Neural cell (in vitro differentiated cells): ENCODE results near the gene MGST1. TPM values are rescaled to one million over a fixed set of nuclear protein-coding genes. Genes with fewer than 3 reads are reported as not detected.

Experiments
- H2AFZ ChIP-seq: fragments of 200-600, 300-800 bp; sonication (generic), shearing (Covaris generic); 2 replicates; pipeline ENCODE4 v1.6.0; 2014; ENCODE audit warnings: low read depth, mild to moderate bottlenecking, antibody characterized with exemption, low read length, moderate library complexity
- H3F3A ChIP-seq: fragments of 200-600 bp; shearing (Covaris generic); 2 replicates; pipeline ENCODE4 v1.6.1; 2016; ENCODE audit warnings: mild to moderate bottlenecking, moderate library complexity, mixed read lengths, antibody characterized with exemption, low read length; ENCODE audit not compliant: insufficient read depth, poor library complexity, severe bottlenecking
- H3K27ac ChIP-seq: fragments of 200-600, 300-800 bp; sonication (generic), shearing (Covaris generic); 2 replicates; pipeline ENCODE4 v1.5.1; 2014; ENCODE audit warnings: mild to moderate bottlenecking, low read length, moderate library complexity
- H3K27me3 ChIP-seq: fragments of 300-800, 200-600 bp; sonication (generic), shearing (Covaris generic); 2 replicates; pipeline ENCODE4 v1.6.0; 2014; ENCODE audit warnings: mild to moderate bottlenecking, low read depth, low read length, moderate library complexity; ENCODE audit not compliant: insufficient read depth
- H3K36me3 ChIP-seq: fragments of 300-800, 200-600 bp; sonication (generic), shearing (Covaris generic); 2 replicates; pipeline ENCODE4 v1.5.1; 2014; ENCODE audit warnings: mild to moderate bottlenecking, antibody characterized with exemption, low read length, moderate library complexity; ENCODE audit not compliant: insufficient read depth
- H3K4me2 ChIP-seq: fragments of 300-800, 200-600 bp; sonication (generic), shearing (Covaris generic); 2 replicates; pipeline ENCODE4 v1.6.0; 2014; ENCODE audit warnings: mild to moderate bottlenecking, low read length
- H3K4me3 ChIP-seq: fragments of 300-800, 200-600 bp; sonication (generic), shearing (Covaris generic); 2 replicates; pipeline ENCODE4 v1.5.1; 2014; ENCODE audit warnings: mild to moderate bottlenecking, low read length, moderate library complexity
- H3K79me2 ChIP-seq: fragments of 200-600 bp; shearing (Covaris generic); replicated peaks from 2 replicates; pipeline ENCODE4 v1.6.0; 2014; ENCODE audit warnings: mild to moderate bottlenecking, low read length, moderate library complexity; ENCODE audit not compliant: insufficient read depth
- H3K9ac ChIP-seq: fragments of 300-800, 200-600 bp; sonication (generic), shearing (Covaris generic); 2 replicates; pipeline ENCODE4 v1.6.1; 2016; ENCODE audit warnings: mild to moderate bottlenecking, low read length, mixed read lengths
- H3K9me2 ChIP-seq: fragments of 200-600 bp; shearing (Covaris generic); 2 replicates; pipeline ENCODE4 v1.6.1; 2016; ENCODE audit warnings: mild to moderate bottlenecking, low read length, mixed read lengths; ENCODE audit not compliant: insufficient read depth
- H3K9me3 ChIP-seq: fragments of 200-600, 300-800 bp; sonication (generic), shearing (Covaris generic); 2 replicates; pipeline ENCODE4 v1.6.1; 2016; ENCODE audit warnings: mild to moderate bottlenecking, mixed run types, low read length, moderate library complexity, mixed read lengths
- H4K20me1 ChIP-seq: fragments of 200-600 bp; shearing (Covaris generic); 2 replicates; pipeline ENCODE4 v1.6.1; 2016; ENCODE audit warnings: mild to moderate bottlenecking, mixed run types; ENCODE audit not compliant: insufficient read depth
- CTCF ChIP-seq: fragments of 450-650 bp; IDR thresholded peaks from 2 replicates; pipeline ENCODE4 v1.5.1; 2014; ENCODE audit warnings: antibody characterized with exemption, mild to moderate bottlenecking, moderate library complexity; ENCODE audit not compliant: poor library complexity, severe bottlenecking
- EP300 ChIP-seq: fragments of 450-650 bp; conservative IDR thresholded peaks from 2 replicates; pipeline ENCODE4 v1.6.1; 2014; ENCODE audit warnings: antibody characterized with exemption, mild to moderate bottlenecking, moderate library complexity; ENCODE audit not compliant: poor library complexity, severe bottlenecking
- EZH2 ChIP-seq: fragments of 200-600, 300-800 bp; shearing (Covaris generic), sonication (generic); IDR thresholded peaks from 2 replicates; pipeline ENCODE4 v1.6.1; 2014; ENCODE audit warnings: antibody characterized with exemption, low read length, borderline replicate concordance, mild to moderate bottlenecking; ENCODE audit not compliant: insufficient read depth, poor library complexity, severe bottlenecking
- MXI1 ChIP-seq: fragments of 450-650 bp; conservative IDR thresholded peaks from 2 replicates; pipeline ENCODE4 v1.6.1; 2014; ENCODE audit warnings: antibody characterized with exemption, mild to moderate bottlenecking; ENCODE audit not compliant: poor library complexity, severe bottlenecking
- POLR2AphosphoS5 ChIP-seq: IDR thresholded peaks from 2 replicates; pipeline ENCODE4 v1.6.1; 2012
- RAD21 ChIP-seq: fragments of 450-650 bp; conservative IDR thresholded peaks from 2 replicates; pipeline ENCODE4 v1.6.1; 2014; ENCODE audit warnings: antibody characterized with exemption, mild to moderate bottlenecking, moderate library complexity
- SMC3 ChIP-seq: fragments of 450-650 bp; conservative IDR thresholded peaks from 2 replicates; pipeline ENCODE4 v1.6.1; 2014; ENCODE audit warnings: antibody characterized with exemption, mild to moderate bottlenecking, moderate library complexity; ENCODE audit not compliant: poor library complexity
- TAF1 ChIP-seq: IDR thresholded peaks from 2 replicates; pipeline ENCODE4 v1.6.1; 2012; ENCODE audit warnings: low read depth
- polyA plus RNA-seq: library from polyadenylated mRNA; depleted of rRNA; stranded (reverse); fragments of >200 nt; gene quantifications from 2 replicates; pipeline ENCODE4 v1.2.3, GENCODE V29; 2014
- TF ChIP-seq, protein P1 (sequence below): IDR thresholded peaks from 2 replicates; pipeline ENCODE4 v1.6.1; 2012; ENCODE audit warnings: borderline replicate concordance

The MGST1 gene
- polyA plus RNA-seq, 1 donor from 2014 or later, result 3.7 TPM

GRCh38 chr12:16323638-16324037 lies 23.8 kb upstream of the MGST1 start:
- H3K4me3 ChIP-seq, result no peak overlapping the region
- no peak overlapping the region for H2AFZ ChIP-seq
- TF ChIP-seq RAD21 (no peak), TAF1 (no peak)
- TF ChIP-seq, protein P1, sequence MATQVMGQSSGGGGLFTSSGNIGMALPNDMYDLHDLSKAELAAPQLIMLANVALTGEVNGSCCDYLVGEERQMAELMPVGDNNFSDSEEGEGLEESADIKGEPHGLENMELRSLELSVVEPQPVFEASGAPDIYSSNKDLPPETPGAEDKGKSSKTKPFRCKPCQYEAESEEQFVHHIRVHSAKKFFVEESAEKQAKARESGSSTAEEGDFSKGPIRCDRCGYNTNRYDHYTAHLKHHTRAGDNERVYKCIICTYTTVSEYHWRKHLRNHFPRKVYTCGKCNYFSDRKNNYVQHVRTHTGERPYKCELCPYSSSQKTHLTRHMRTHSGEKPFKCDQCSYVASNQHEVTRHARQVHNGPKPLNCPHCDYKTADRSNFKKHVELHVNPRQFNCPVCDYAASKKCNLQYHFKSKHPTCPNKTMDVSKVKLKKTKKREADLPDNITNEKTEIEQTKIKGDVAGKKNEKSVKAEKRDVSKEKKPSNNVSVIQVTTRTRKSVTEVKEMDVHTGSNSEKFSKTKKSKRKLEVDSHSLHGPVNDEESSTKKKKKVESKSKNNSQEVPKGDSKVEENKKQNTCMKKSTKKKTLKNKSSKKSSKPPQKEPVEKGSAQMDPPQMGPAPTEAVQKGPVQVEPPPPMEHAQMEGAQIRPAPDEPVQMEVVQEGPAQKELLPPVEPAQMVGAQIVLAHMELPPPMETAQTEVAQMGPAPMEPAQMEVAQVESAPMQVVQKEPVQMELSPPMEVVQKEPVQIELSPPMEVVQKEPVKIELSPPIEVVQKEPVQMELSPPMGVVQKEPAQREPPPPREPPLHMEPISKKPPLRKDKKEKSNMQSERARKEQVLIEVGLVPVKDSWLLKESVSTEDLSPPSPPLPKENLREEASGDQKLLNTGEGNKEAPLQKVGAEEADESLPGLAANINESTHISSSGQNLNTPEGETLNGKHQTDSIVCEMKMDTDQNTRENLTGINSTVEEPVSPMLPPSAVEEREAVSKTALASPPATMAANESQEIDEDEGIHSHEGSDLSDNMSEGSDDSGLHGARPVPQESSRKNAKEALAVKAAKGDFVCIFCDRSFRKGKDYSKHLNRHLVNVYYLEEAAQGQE, result no peak
- H3K27me3 ChIP-seq, result no peaks in the 10 kb centered on the region
- no peaks in the 10 kb centered on the region for H3K9me3 ChIP-seq
- H3K4me2 ChIP-seq, result no peak overlapping the region
- no peaks in the 10 kb centered on the region for H3K9me2 ChIP-seq
- H4K20me1 ChIP-seq, result no peaks in the 10 kb centered on the region
- H3K36me3 ChIP-seq, result no peaks in the 10 kb centered on the region
- H3K27ac ChIP-seq, result no peak overlapping the region
- no peak overlapping the region for H3K9ac ChIP-seq
- H3K79me2 ChIP-seq, result no peaks in the 10 kb centered on the region
- H3F3A ChIP-seq, result no peaks in the 10 kb centered on the region

- Histone ChIP-seq H2AFZ (no peak overlapping the region), H3K27me3 (no peaks in the 10 kb centered on the region), H3K9ac (no peak overlapping the region), H3K9me3 (no peaks in the 10 kb centered on the region), H3K79me2 (no peaks in the 10 kb centered on the region), H3F3A (no peaks in the 10 kb centered on the region), H3K4me3 (no peak overlapping the region), H3K36me3 (no peaks in the 10 kb centered on the region), H3K27ac (no peak overlapping the region), H3K4me2 (no peak overlapping the region), H3K9me2 (no peaks in the 10 kb centered on the region), H4K20me1 (no peaks in the 10 kb centered on the region)
- TF ChIP-seq CTCF, result no peak
- TF ChIP-seq MXI1, result no peak
- no peak for TF ChIP-seq RAD21
- TF ChIP-seq EZH2, result no peak
- no peak for TF ChIP-seq SMC3
- TF ChIP-seq TAF1, result no peak
- no peak for TF ChIP-seq EP300
- TF ChIP-seq POLR2AphosphoS5, result no peak
- TF ChIP-seq, protein P1, result no peak
Measured at GRCh38 chr12:16324272-16324671, 23.2 kb upstream of the MGST1 start.
